Dendritic cell treated with granulocyte-macrophage colony-stimulating factor and Interleukin-4, amounts not matched to agents 40 ng/mL and 50 ng/mL, for 4 days (primary cell): ENCODE measurements around the gene KCNT2.

ENCODE experiments used
- H3K27ac Mint-ChIP-seq: one replicate; pipeline ENCODE4 v1.8.0; 2022; ENCODE audit warnings: mild to moderate bottlenecking, mixed read lengths
- H3K27me3 Mint-ChIP-seq: one replicate; pipeline ENCODE4 v1.8.0; 2022; ENCODE audit warnings: mild to moderate bottlenecking, mixed read lengths
- H3K36me3 Mint-ChIP-seq: one replicate; pipeline ENCODE4 v1.8.0; 2022; ENCODE audit warnings: low read depth, mixed read lengths
- H3K4me1 Mint-ChIP-seq: one replicate; pipeline ENCODE4 v1.8.0; 2022; ENCODE audit warnings: low read depth, mixed read lengths
- H3K4me3 Mint-ChIP-seq: one replicate; pipeline ENCODE4 v1.8.0; 2022; ENCODE audit warnings: mild to moderate bottlenecking, moderate library complexity, mixed read lengths
- H3K9me3 Mint-ChIP-seq: one replicate; pipeline ENCODE4 v1.8.0; 2022; ENCODE audit warnings: mixed read lengths
- intact Hi-C: fragments of 100-400 bp; cut with micrococcal nuclease; formaldehyde crosslinking; loops from one replicate; pipeline ENCODE4 v1.15.0; 2022

KCNT2 gene

GRCh38 chr1:196619721-196620120, 11.5 kb upstream of the KCNT2 start:
- Mint-ChIP-seq H3K36me3 (no peaks in the 10 kb centered on the region), H3K4me3 (no peak overlapping the region), H3K27ac (no peak overlapping the region), H3K27me3 (no peaks in the 10 kb centered on the region), H3K9me3 (no peaks in the 10 kb centered on the region), H3K4me1 (no peaks in the 10 kb centered on the region)
- intact Hi-C loops = no loop called here

- no peak overlapping the region for H3K4me3 Mint-ChIP-seq
- no peaks in the 10 kb centered on the region for H3K9me3 Mint-ChIP-seq
- intact Hi-C loops = no loop called here
- H3K4me1 Mint-ChIP-seq = peaks cover 6% of the 10 kb centered on the region
- H3K27ac Mint-ChIP-seq = no peak overlapping the region
- no peaks in the 10 kb centered on the region for H3K36me3 Mint-ChIP-seq
- H3K27me3 Mint-ChIP-seq = peaks cover 29% of the 10 kb centered on the region
Observed at GRCh38 chr1:196611873-196612272, 3.6 kb upstream of the KCNT2 start.

GRCh38 chr1:196609370-196609737, 1.1 kb upstream of the KCNT2 start:
- Mint-ChIP-seq H3K9me3 (no peaks in the 10 kb centered on the region), H3K4me1 (peaks cover 6% of the 10 kb centered on the region), H3K4me3 (no peak overlapping the region), H3K27ac (no peak overlapping the region), H3K27me3 (peaks cover 30% of the 10 kb centered on the region), H3K36me3 (no peaks in the 10 kb centered on the region)
- intact Hi-C loops = no loop called here

- H3K4me3 Mint-ChIP-seq = no peak overlapping the region
- intact Hi-C loops = no loop called here
- no peak overlapping the region for H3K27ac Mint-ChIP-seq
- peaks cover 6% of the 10 kb centered on the region for H3K4me1 Mint-ChIP-seq
- no peaks in the 10 kb centered on the region for H3K36me3 Mint-ChIP-seq
- peaks cover 30% of the 10 kb centered on the region for H3K27me3 Mint-ChIP-seq
- H3K9me3 Mint-ChIP-seq = no peaks in the 10 kb centered on the region
Observed at GRCh38 chr1:196607981-196608380, 259 bp downstream of the KCNT2 start.

GRCh38 chr1:196603651-196604050, 4.6 kb downstream of the KCNT2 start:
- H3K36me3 Mint-ChIP-seq = no peaks in the 10 kb centered on the region
- peaks cover 6% of the 10 kb centered on the region for H3K4me1 Mint-ChIP-seq
- H3K4me3 Mint-ChIP-seq = no peak overlapping the region
- intact Hi-C loops = no loop called here
- H3K27me3 Mint-ChIP-seq = peaks cover 15% of the 10 kb centered on the region
- H3K9me3 Mint-ChIP-seq = no peaks in the 10 kb centered on the region
- H3K27ac Mint-ChIP-seq = no peak overlapping the region

- H3K4me1 Mint-ChIP-seq = no peaks in the 10 kb centered on the region
- H3K27me3 Mint-ChIP-seq = no peaks in the 10 kb centered on the region
- H3K36me3 Mint-ChIP-seq = no peaks in the 10 kb centered on the region
- H3K27ac Mint-ChIP-seq = no peak overlapping the region
- no peak overlapping the region for H3K4me3 Mint-ChIP-seq
- H3K9me3 Mint-ChIP-seq = no peaks in the 10 kb centered on the region
- intact Hi-C loops = no loop called here
Observed at GRCh38 chr1:196598942-196599748, 9.1 kb downstream of the KCNT2 start.

- Mint-ChIP-seq H3K36me3 (no peaks in the 10 kb centered on the region), H3K27ac (no peak overlapping the region)
- intact Hi-C loops = no loop called here
Observed at GRCh38 chr1:196594700-196595099, 13.5 kb downstream of the KCNT2 start.

GRCh38 chr1:196593955-196594354, 14.3 kb downstream of the KCNT2 start:
- intact Hi-C loops = no loop called here
- H3K4me3 Mint-ChIP-seq = no peak overlapping the region
- no peak overlapping the region for H3K27ac Mint-ChIP-seq
- H3K27me3 Mint-ChIP-seq = no peaks in the 10 kb centered on the region
- H3K36me3 Mint-ChIP-seq = no peaks in the 10 kb centered on the region
- no peaks in the 10 kb centered on the region for H3K4me1 Mint-ChIP-seq
- no peaks in the 10 kb centered on the region for H3K9me3 Mint-ChIP-seq

More at GRCh38 chr1:196594700-196595099, 13.5 kb downstream of the KCNT2 start:
- no peaks in the 10 kb centered on the region for H3K9me3 Mint-ChIP-seq
- no peaks in the 10 kb centered on the region for H3K4me1 Mint-ChIP-seq
- no peak overlapping the region for H3K4me3 Mint-ChIP-seq
- no peaks in the 10 kb centered on the region for H3K27me3 Mint-ChIP-seq

GRCh38 chr1:196590959-196591358, 17.3 kb downstream of the KCNT2 start:
- intact Hi-C loops = no loop called here
- no peaks in the 10 kb centered on the region for H3K27me3 Mint-ChIP-seq
- no peaks in the 10 kb centered on the region for H3K4me1 Mint-ChIP-seq
- no peak overlapping the region for H3K4me3 Mint-ChIP-seq
- no peak overlapping the region for H3K27ac Mint-ChIP-seq
- H3K36me3 Mint-ChIP-seq = no peaks in the 10 kb centered on the region
- H3K9me3 Mint-ChIP-seq = no peaks in the 10 kb centered on the region

- intact Hi-C loops = no loop called here
- no peaks in the 10 kb centered on the region for H3K9me3 Mint-ChIP-seq
- no peaks in the 10 kb centered on the region for H3K36me3 Mint-ChIP-seq
- H3K4me1 Mint-ChIP-seq = no peaks in the 10 kb centered on the region
- H3K27me3 Mint-ChIP-seq = no peaks in the 10 kb centered on the region
- H3K4me3 Mint-ChIP-seq = no peak overlapping the region
- H3K27ac Mint-ChIP-seq = no peak overlapping the region
Observed at GRCh38 chr1:196590012-196590708, 18.1 kb downstream of the KCNT2 start.

GRCh38 chr1:196584696-196585095, 23.5 kb downstream of the KCNT2 start:
- H3K36me3 Mint-ChIP-seq = no peaks in the 10 kb centered on the region
- intact Hi-C loops = no loop called here
- H3K27me3 Mint-ChIP-seq = no peaks in the 10 kb centered on the region
- H3K9me3 Mint-ChIP-seq = no peaks in the 10 kb centered on the region
- no peak overlapping the region for H3K27ac Mint-ChIP-seq
- no peaks in the 10 kb centered on the region for H3K4me1 Mint-ChIP-seq
- no peak overlapping the region for H3K4me3 Mint-ChIP-seq

- H3K9me3 Mint-ChIP-seq = no peaks in the 10 kb centered on the region
- H3K36me3 Mint-ChIP-seq = no peaks in the 10 kb centered on the region
- no peak overlapping the region for H3K27ac Mint-ChIP-seq
- H3K4me1 Mint-ChIP-seq = no peaks in the 10 kb centered on the region
- H3K27me3 Mint-ChIP-seq = no peaks in the 10 kb centered on the region
- H3K4me3 Mint-ChIP-seq = no peak overlapping the region
- intact Hi-C loops = no loop called here
Observed at GRCh38 chr1:196577386-196577785, 30.9 kb downstream of the KCNT2 start.

GRCh38 chr1:196573226-196573625, 35.0 kb downstream of the KCNT2 start:
- no peaks in the 10 kb centered on the region for H3K9me3 Mint-ChIP-seq
- no peak overlapping the region for H3K4me3 Mint-ChIP-seq
- intact Hi-C loops = no loop called here
- no peak overlapping the region for H3K27ac Mint-ChIP-seq
- no peaks in the 10 kb centered on the region for H3K27me3 Mint-ChIP-seq
- H3K4me1 Mint-ChIP-seq = no peaks in the 10 kb centered on the region
- no peaks in the 10 kb centered on the region for H3K36me3 Mint-ChIP-seq

- no peak overlapping the region for H3K27ac Mint-ChIP-seq
- no peak overlapping the region for H3K4me3 Mint-ChIP-seq
- no peaks in the 10 kb centered on the region for H3K36me3 Mint-ChIP-seq
- peaks cover 8% of the 10 kb centered on the region for H3K9me3 Mint-ChIP-seq
- no peaks in the 10 kb centered on the region for H3K27me3 Mint-ChIP-seq
- intact Hi-C loops = no loop called here
- H3K4me1 Mint-ChIP-seq = no peaks in the 10 kb centered on the region
Observed at GRCh38 chr1:196567238-196567637, 41.0 kb downstream of the KCNT2 start.
